ENCODE data around the gene IQCM.

Gene IQCM

DNA sequence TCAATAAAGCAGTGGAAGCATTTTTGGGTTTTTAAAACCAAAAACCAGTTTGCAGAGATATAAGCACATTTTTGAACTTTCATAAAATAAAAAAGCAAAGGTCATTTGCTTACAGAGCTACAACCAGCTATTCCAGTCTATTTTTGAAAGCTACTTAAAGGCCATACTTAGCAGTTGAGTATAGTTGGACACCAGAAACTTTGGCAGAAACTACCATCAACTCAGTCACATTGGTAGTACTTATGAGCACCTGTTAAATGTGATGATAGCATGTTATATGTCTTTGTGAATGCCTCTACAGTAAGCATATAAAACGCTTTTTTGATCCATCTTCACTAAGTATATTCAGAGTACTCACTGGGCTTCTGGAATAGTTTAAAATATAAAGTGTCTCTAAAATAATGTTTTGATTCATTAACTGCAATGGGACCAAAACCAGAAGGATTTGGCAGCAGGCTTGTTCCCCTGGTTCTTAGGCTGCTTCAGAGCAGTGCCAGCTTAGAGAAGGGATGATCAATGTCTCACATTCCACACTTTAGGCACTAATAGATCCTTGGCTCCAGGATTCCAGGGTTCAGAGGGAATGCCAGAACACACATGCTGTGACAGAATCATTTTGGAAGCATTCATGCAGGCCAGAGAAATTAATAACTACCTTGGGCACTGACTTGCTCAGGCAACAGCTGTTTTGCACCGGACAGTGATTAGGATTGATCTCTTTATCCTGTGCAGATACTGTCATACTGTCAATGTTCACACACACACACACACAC, 103.9 kb downstream of the IQCM start:
- ChIA-PET POLR2A (no interaction called here), CTCF (no interaction called here)
- no peak for DNase-seq (ENCODE audit: extremely low spot score)
- no peak for TF ChIP-seq FOXM1 (IDR thresholded peaks at IDR 0.05; ENCODE audit: borderline replicate concordance)
- TF ChIP-seq FOXK2 (IDR thresholded peaks at IDR 0.05): no peak
- TF ChIP-seq CTBP1 (IDR thresholded peaks at IDR 0.05; ENCODE audit: borderline replicate concordance): no peak
- no peak for TF ChIP-seq SUZ12 (IDR thresholded peaks at IDR 0.05)
- TF ChIP-seq NFRKB (IDR thresholded peaks at IDR 0.05): no peak
- TF ChIP-seq FOXA1 (IDR thresholded peaks at IDR 0.05): no peak
- no peak for TF ChIP-seq ZNF384 (IDR thresholded peaks at IDR 0.05)
- TF ChIP-seq L3MBTL2 (conservative IDR thresholded peaks at IDR 0.05): no peak
- TF ChIP-seq ARNT (IDR thresholded peaks at IDR 0.05): no peak
- TF ChIP-seq TARDBP (IDR thresholded peaks at IDR 0.05): no peak
- TF ChIP-seq PKNOX1 (IDR thresholded peaks at IDR 0.05): no peak
- TF ChIP-seq BHLHE40 (IDR thresholded peaks at IDR 0.05; ENCODE audit: borderline replicate concordance): no peak
- no peak for TF ChIP-seq HDGF (IDR thresholded peaks at IDR 0.05; ENCODE audit: borderline replicate concordance)
- no peak for TF ChIP-seq ELF4 (IDR thresholded peaks at IDR 0.05)
- TF ChIP-seq LEF1 (IDR thresholded peaks at IDR 0.05; ENCODE audit: borderline replicate concordance): no peak
- no peak for TF ChIP-seq SP1 (IDR thresholded peaks at IDR 0.05)

DNA sequence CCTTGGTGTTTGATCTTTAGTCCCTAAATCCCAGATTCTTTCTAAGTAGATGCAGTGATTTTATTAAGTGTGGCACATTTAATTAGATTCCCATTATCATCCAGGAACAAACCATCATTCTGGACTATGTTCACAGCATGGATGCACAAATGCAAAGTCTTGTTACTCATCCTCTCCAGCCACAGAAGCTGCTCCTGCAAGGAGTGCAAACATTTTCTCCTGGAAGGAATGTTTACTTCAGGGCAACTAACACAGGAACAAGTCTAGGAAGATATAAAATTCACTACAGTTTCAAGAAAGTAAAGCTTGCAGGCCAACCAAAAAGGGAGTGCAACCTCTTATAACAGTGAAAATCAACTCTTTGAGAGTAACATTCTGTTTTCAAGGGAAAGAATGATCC, 106.0 kb downstream of the IQCM start:
- DNase-seq (ENCODE audit: extremely low spot score): no peak
- no peak for TF ChIP-seq ARNT (IDR thresholded peaks at IDR 0.05)
- TF ChIP-seq FOXK2 (IDR thresholded peaks at IDR 0.05): no peak
- TF ChIP-seq CTBP1 (IDR thresholded peaks at IDR 0.05; ENCODE audit: borderline replicate concordance): no peak
- TF ChIP-seq ELF4 (IDR thresholded peaks at IDR 0.05): no peak
- TF ChIP-seq LEF1 (IDR thresholded peaks at IDR 0.05; ENCODE audit: borderline replicate concordance): no peak
- no peak for TF ChIP-seq TARDBP (IDR thresholded peaks at IDR 0.05)
- TF ChIP-seq ZNF384 (IDR thresholded peaks at IDR 0.05): no peak
- TF ChIP-seq FOXA1 (IDR thresholded peaks at IDR 0.05): no peak
- TF ChIP-seq HDGF (IDR thresholded peaks at IDR 0.05; ENCODE audit: borderline replicate concordance): no peak
- TF ChIP-seq L3MBTL2 (conservative IDR thresholded peaks at IDR 0.05): no peak
- no peak for TF ChIP-seq FOXM1 (IDR thresholded peaks at IDR 0.05; ENCODE audit: borderline replicate concordance)
- TF ChIP-seq NFRKB (IDR thresholded peaks at IDR 0.05): no peak
- no peak for TF ChIP-seq SP1 (IDR thresholded peaks at IDR 0.05)
- TF ChIP-seq BHLHE40 (IDR thresholded peaks at IDR 0.05; ENCODE audit: borderline replicate concordance): no peak
- ChIA-PET CTCF (no interaction called here), POLR2A (no interaction called here)

- POLR2A ChIA-PET: no interaction called here
These were observed 107.0 kb downstream of the IQCM start for GRCh38 chr4:149708513-149709130.

GRCh38 chr4:149707862-149708261, 107.8 kb downstream of the IQCM start:
- TF ChIP-seq ZNF384 (IDR thresholded peaks at IDR 0.05) (no peak), LEF1 (IDR thresholded peaks at IDR 0.05; ENCODE audit: borderline replicate concordance) (no peak), BHLHE40 (IDR thresholded peaks at IDR 0.05; ENCODE audit: borderline replicate concordance) (no peak), L3MBTL2 (conservative IDR thresholded peaks at IDR 0.05) (no peak), PKNOX1 (IDR thresholded peaks at IDR 0.05) (no peak), NFRKB (IDR thresholded peaks at IDR 0.05) (no peak), HDGF (IDR thresholded peaks at IDR 0.05; ENCODE audit: borderline replicate concordance) (no peak), SP1 (IDR thresholded peaks at IDR 0.05) (no peak), CTBP1 (IDR thresholded peaks at IDR 0.05; ENCODE audit: borderline replicate concordance) (no peak), FOXM1 (IDR thresholded peaks at IDR 0.05; ENCODE audit: borderline replicate concordance) (no peak), SUZ12 (IDR thresholded peaks at IDR 0.05) (no peak), ELF4 (IDR thresholded peaks at IDR 0.05) (no peak)
- ChIA-PET POLR2A (no interaction called here), CTCF (no interaction called here)
- no peak for DNase-seq (ENCODE audit: extremely low spot score)

More at GRCh38 chr4:149708513-149709130, 107.0 kb downstream of the IQCM start:
- TF ChIP-seq TARDBP (IDR thresholded peaks at IDR 0.05) (no peak), ARNT (IDR thresholded peaks at IDR 0.05) (no peak), FOXK2 (IDR thresholded peaks at IDR 0.05) (no peak), FOXM1 (IDR thresholded peaks at IDR 0.05; ENCODE audit: borderline replicate concordance) (no peak), BHLHE40 (IDR thresholded peaks at IDR 0.05; ENCODE audit: borderline replicate concordance) (no peak), FOXA1 (IDR thresholded peaks at IDR 0.05) (no peak), HDGF (IDR thresholded peaks at IDR 0.05; ENCODE audit: borderline replicate concordance) (no peak), ELF4 (IDR thresholded peaks at IDR 0.05) (no peak), LEF1 (IDR thresholded peaks at IDR 0.05; ENCODE audit: borderline replicate concordance) (no peak), CTBP1 (IDR thresholded peaks at IDR 0.05; ENCODE audit: borderline replicate concordance) (no peak), NFRKB (IDR thresholded peaks at IDR 0.05) (no peak), L3MBTL2 (conservative IDR thresholded peaks at IDR 0.05) (no peak), PKNOX1 (IDR thresholded peaks at IDR 0.05) (no peak)
- CTCF ChIA-PET: no interaction called here
- DNase-seq (ENCODE audit: extremely low spot score): no peak

GRCh38 chr4:149706942-149707341, 108.7 kb downstream of the IQCM start:
- no peak for DNase-seq (ENCODE audit: extremely low spot score)
- TF ChIP-seq SP1 (IDR thresholded peaks at IDR 0.05): no peak
- no peak for TF ChIP-seq L3MBTL2 (conservative IDR thresholded peaks at IDR 0.05)
- no peak for TF ChIP-seq FOXK2 (IDR thresholded peaks at IDR 0.05)
- no peak for TF ChIP-seq SUZ12 (IDR thresholded peaks at IDR 0.05)
- ChIA-PET CTCF (no interaction called here), POLR2A (no interaction called here)
